HG02798 (cell line): ENCODE results near the gene NKIRAS2.
"Not testable (repeated sequence)": the region's sequence is repeated elsewhere in the genome, so short reads cannot be mapped to it uniquely, and the experiment has no call there.

Source experiments
- ATAC-seq: cut with Tn5 transposase; IDR thresholded peaks from one replicate; pipeline ENCODE4 v1.9.1; 2021; ENCODE audit warnings: mild to moderate bottlenecking; ENCODE audit not compliant: unreplicated experiment, poor library complexity

NKIRAS2 gene

DNA sequence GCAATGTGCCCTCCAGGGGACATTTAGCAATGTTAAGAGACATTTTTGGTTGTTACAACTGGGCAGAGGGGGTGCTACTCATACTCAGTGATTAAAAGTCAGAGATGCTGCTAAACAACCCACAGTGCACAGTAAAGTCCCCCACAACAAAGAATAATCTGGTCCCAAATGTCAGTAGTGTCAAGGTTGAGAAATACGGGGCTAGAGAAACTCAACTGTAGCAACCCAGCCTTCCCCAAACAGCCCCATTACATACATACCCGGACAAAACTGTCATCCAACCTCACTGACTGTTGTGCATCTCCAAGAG, 23.1 kb upstream of the NKIRAS2 start:
- ATAC-seq, result no peak

DNA sequence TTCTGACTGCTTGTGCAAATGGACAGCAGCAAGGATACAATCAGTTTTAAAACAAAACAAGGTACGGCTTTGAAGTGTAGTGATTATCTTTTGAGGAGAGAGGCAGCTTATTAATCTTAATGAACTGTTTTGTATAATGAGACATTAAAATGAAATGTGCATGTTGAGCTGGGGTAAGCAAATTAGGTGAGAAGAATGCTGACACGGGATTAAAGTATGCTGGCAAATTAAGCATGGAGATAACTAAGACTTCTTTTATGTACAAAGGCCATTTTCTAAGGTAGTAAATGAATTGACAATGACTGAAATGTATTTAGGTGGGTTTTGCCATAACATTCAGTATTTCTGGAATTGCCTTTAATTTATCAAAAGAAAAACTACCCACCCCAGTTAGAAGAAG, 21.4 kb upstream of the NKIRAS2 start:
- ATAC-seq, result no peak

DNA sequence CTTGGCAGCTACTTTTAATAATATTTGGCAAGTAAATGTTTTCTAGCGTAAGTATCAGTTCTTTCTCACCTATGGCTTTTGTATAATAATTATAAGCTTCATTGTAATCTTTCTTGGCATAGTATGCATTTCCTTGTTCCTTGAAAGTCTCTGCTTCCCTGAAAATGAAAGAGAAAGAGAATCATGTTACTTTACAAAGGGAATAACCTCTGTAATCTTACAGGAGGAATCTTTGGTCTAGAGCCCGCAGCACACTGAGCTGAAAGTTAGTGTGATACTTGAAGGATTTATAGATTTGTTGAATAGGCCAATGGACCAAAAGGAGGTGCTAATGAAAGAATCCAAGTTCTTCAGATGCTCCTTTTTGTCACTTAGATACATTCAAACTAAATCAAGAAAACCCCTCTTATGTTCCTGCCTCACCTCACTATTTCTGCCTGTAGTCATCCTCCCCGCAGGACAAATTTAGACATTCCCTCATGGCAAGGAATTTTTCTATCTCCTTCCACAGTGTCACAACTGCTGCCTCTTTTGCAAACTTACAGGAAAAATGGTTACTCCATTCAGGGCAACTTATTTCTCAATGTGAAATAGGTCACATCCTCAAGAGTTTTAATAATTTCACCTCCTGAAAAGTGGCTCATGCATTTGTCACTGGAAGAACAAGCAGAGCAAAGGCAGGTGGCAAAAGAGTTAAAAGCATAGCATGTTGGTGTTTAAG, 19.3 kb upstream of the NKIRAS2 start:
- ATAC-seq, result no peak

DNA sequence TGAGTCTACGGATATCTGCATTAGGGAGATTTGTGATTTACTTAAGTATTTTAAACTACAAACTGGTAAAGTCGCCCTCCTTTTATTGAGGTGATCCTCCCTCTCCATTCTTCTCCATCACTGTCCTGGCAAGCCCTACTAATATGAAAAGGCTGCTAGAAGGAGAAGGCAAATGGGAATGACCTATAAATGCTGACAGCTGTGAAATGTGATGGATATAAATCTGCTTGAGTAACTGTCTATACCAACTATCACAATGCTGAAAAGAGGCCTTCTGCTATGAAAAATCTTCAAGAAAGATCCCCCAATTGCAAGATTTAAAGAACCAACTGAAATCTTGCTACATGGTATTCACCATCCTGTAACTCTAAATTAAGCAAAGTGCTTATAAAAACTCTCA, 18.2 kb upstream of the NKIRAS2 start:
- ATAC-seq, result no peak

DNA sequence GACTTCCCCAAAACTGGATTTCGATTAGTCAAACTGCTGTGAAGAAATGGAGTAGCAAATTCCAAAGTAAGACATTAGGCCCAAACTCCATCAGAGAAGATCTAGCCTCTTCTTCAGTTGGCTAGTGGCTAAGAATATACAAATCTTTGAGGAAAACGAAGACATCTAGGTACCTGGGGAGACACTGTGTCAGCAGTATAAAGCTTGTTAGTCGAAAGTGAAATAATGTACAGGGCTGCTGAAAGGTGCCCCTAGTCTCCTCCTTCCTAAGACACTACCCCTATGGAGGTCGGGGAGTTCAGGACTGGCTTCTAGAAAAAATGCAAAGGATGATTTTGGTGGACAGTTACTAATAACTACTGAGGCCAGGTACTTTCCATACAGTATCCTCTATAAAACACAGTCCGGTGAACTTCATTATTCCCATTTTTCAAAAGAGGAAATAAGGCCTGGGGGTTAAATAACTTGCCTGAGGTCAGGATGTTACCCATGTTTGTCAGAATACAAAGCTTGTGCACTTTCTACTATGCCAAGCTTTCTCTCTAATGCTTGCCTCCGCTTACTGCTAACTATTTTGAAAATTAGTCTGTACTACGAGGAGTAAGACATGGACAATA, 17.6 kb upstream of the NKIRAS2 start:
- ATAC-seq, result no peak

DNA sequence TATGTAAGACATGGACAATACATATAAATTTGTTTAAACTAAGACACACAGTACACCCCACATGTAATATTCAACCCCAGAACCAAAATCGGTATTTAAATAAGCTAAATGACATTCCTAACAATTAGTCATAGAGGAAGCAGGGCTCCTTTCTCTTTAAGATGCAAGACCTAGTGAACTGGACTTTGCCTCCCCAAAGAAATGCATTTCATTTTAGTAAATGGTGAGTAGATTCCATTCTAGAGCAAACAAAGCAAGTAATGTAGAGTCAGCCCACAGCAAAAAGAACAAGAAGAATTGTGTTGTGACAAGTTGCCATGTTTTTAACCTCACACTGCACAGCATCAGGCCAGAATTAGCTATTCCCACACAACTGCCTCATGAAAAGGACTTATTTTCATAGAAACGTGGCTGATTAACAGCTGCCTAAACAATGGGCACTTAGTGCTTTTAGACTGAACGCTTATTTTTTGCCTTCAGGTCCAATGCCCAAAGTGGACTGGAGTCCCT, 17.0 kb upstream of the NKIRAS2 start:
- ATAC-seq, result no peak

DNA sequence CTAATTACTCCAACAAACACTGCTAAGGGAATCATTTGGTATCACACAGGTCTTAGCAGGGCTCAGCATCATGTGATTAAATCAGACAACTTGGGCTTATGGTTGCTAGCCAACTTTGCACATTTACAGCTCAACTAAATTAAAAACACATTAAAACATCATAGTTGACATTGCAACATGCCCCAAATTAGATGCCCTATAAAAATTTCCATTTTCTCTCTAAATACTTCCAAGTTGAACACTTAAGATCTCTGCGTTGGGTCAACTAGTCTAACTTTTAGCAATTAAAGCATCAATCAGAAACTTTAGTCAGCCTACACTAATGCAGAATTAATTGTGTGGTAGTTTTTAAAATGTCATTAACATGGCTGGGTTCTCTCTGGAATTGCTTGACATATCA, 14.7 kb upstream of the NKIRAS2 start:
- no peak for ATAC-seq

DNA sequence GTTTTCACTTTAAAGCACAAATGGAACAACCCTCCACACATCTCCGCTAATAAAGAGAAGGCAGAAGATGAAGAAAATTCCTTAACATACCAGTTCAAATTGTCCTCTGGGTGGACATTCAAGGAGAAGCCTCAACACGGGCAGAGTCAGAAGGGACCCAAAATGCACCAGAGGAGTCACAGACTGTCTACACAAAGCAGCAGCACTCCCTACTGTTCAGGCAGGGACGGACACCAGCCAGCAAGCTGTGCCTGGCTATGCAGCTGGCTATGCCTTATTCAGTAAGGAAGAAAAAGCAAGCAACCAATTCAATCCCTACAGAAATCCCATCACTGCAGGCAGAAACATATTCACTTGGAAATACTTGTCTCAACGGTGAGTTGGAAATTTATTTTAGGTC, 10.7 kb upstream of the NKIRAS2 start:
- ATAC-seq, result no peak

DNA sequence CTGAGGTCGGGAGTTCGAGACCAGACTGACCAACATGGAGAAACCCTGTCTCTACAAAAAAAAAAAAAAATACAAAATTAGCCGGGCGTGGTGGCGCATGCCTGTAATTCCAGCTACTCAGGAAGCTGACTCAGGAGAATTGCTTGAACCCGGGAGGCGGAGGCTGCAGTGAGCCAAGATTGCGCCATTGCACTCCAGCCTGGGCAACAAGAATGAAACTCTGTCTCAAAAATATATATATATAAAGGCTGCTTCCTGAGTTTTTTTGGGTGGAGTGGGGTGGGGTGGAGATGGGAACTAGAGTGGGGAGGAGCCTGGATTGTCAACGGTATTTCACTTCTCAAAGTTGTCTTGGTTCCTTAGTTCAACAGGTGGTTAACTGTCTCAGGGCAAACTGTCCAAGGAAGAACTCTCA, 9.6 kb upstream of the NKIRAS2 start:
- ATAC-seq, result not testable (repeated sequence)

DNA sequence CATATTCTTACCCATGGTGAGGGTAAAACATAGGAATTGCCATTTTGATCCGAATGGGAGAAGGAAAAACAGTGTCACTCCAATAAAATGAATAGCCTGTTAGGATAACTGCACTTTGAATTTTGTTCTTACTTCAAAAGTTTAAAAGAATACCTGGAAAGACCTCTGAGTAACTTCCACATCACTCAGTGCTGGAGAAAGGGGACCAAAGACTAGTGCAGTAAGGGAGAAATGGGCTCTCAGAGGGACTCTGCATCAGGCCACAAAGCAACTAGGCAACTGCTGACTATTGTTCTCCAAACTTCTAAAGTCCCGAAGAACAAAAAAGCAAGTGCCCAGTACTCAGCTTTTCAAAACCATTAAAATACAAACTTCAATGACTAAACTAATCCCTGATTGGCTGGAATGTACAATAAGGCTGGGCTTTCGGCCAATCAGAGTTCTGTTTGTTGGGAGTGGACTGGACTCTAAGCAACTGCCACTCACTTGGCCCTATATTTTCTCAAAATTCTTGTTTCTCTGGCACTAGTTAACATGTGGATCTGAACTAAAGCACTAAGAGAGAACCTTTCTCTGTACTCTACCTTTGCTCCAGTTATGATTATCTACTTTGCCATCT, 8.9 kb upstream of the NKIRAS2 start:
- no peak for ATAC-seq

DNA sequence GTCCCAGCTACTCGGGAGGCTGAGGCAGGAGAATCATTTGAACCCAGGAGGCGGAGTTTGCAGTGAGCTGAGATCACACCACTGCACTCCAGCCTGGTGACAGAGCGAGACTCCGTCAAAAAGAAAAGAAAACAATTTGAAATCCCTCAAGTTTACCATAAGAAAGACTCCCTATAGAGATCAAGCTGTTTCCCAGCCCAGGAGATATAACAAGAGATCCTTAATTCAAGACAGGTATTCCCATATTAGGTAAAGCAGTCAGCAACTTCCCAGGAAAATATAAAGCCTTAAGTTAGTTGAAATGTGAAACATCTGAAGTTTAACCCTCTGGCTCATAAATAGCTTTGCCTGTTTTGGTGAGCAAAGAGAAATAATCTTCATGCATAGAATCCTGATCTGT, 7.5 kb upstream of the NKIRAS2 start:
- not testable (repeated sequence) for ATAC-seq

DNA sequence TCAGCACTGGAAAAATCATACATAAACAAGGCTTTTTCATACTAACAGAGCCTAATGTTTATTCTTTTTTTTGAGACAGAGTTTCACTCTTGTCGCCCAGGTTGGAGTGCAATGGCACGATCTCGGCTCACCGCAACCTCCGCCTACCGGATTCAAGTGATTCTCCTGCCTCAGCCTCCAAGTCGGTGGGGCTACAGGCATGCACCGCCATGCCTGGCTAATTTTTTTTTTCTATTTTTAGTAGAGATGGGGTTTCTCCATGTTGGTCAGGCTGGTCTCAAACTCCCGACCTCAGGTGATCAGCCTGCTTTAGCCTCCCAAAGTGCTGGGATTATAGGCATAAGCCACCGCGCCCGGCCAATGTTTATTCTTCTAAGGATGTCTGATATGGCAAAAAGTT, 6.2 kb upstream of the NKIRAS2 start:
- ATAC-seq, result not testable (repeated sequence)

DNA sequence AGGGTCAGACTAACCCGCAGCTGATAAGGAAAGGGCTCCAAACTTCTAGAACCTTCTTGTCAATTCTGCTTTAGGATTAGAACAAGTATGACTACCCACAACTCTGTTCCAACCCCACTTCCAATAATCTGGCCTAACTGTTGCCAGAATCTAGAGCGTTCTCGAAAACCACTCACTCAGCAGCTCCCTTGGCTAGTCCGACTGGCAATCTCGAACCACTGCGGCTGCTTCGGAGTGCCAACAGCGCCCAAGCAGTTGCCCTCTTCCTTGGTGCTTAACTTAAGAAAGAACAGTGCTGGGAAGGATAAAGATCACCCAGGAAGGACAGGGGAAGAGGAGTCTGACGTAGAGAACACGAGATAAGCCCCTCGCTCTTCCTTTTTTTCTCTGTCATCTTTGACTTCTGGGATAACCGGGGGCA, 3.5 kb upstream of the NKIRAS2 start:
- ATAC-seq, result no peak

DNA sequence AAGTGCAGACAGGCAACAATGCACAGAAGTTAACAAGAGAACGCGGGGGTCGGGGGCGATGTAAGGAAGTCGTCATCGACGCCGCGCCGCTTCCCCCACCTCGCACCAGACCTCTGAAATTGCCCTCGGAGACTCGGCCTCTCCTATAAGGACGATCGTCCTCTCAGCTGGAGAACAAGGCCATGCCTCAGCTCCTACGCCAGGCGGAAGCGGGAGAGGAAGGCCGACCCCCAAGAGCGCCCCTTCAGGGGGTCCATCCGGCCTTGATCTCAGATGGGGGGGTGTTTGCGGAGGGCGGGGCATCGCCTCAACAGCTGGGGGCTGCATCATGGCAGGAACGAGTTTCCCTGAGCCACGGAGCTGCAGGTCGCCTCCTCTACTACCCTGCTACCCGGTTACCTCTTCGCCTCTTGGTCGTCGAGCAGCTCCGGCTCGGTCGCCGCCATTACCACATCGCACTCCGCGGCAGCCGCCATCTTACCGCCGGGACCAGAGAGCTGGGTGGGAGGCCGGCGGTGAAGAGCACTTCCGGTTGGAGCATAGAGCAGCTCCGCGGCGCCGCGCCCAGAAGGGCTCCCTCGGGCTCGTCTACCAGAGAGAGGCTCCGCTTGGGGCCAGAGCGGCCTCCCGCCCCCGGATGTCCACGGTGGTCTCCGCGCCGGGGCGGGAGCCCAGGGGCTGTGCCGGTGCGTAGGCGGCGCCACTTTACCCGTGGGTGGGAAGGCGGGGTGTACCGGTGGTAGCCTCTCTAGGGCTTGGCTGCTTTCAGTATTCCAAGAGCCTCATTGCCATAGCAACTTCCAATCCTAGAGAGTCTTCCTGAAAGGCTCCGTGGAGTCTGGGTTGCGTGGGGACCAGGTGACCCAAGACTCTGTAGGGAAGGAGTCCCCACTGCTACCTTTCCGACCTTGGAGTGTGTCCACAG, 2.7 kb upstream of the NKIRAS2 start, which contains the start of gene DNAJC7:
Gene DNAJC7 (minus strand): TSS at position 499 of the 925 bp plus-strand sequence. CDS start 23 bp downstream, at position 476.
- peak; percentile 85 for ATAC-seq

DNA sequence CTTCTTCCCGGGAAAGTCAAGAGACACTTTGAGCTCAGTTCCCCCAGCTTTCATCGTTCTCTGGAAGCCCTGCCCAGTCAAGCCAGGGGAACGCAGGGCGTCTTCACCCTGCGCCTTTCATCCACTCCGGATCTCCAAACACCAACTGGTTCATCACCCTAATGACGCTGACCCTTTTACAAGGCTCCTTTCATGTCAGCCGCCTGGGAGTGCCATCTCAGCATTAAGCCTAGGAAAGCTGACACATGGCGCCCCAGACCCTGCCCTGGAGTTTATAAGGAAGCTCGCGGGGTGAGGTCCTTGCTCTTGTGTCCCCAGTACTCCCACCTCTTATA, 2.1 kb upstream of the NKIRAS2 start:
- ATAC-seq, result no peak

DNA sequence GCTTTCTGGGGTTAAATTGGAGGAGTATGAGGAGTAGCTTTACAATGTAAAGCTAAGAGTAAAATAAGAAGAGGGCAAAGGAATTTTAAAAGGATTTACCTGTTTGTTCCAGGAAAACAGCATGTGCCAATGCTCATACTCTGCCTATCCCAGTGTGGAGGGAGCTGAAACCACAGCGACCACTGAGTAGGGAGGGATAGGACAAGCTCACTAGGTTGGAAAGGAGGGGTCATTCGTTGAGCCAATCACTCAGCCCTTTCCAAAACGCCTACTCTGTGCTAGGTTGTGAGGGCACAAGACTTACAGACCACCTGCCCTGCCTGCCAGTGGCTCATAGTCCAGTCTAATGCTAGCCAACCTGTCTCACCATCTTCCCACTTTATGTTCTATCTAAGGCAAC, 1.6 kb upstream of the NKIRAS2 start:
- no peak for ATAC-seq

DNA sequence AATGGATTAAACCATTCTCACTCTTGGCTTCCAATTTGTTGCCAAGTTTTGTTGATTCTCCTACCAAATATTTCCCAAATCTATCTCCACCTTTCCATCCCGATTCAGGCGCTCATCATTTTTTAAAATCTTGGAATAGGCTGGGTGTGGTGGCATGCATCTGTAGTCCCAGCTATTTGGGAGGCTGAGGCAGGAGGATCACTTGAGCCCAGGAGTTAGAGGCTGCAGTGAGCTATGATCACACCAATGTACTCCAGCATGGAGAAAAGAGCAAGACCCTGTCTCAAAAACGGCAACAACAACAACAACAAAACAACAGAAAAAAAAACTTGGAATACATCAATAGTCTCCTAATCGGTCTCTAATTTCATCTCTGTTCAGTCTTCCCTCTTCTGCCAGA, 902 bp upstream of the NKIRAS2 start:
- no peak for ATAC-seq

DNA sequence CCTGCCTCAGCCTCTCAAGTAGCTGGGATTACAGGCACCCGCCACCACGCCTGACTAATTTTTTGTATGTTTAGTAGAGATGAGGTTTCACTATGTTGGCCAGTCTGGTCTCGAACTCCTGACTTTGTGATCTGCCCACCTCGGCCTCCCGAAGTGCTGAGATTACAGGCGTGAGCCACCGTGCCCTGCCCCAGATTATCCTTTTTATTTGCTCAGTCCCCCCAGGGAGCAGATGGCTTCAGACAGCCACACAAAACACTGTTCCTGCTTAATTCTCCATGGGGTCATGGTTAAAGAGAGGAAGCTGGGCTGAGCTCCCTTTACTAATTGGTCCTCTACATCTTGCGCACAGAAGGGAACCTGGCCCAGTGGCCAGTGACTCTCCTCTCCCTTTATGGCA, 955 bp downstream of the NKIRAS2 start:
- ATAC-seq, result not testable (repeated sequence)

DNA sequence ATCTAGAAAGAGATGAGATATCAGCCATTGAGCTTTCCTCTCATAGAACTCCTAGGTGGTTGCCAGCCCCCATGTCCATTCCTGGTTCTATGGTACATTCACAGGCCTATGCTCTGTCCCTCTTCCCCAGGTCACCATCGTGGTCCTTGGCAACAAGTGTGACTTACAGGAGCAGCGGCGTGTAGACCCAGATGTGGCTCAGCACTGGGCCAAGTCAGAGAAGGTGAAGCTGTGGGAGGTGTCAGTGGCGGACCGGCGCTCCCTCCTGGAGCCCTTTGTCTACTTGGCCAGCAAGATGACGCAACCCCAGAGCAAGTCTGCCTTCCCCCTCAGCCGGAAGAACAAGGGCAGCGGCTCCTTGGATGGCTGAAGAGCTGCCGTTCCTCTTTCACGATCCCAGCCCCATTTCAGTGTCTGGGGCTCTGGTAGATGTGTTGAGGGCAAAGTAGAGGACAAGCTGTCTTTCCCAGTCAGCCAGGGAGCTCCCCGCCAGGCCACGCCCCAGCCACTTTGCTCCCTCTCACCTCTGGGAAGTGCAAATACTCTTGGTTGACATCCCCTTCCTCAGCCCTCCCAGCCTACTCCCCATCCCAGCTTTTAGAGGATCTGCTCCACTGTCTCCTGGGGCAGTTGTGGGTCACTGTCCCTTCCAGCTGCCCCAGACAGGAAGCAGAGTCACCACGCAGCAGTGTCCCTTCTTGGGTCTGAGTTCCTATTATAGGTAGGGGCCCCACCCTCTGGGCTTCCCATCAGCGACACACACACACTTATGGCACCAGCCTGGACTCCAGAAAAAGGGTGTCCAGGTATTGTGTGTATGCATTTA, 3.8 kb downstream of the NKIRAS2 start:
- ATAC-seq, result no peak

DNA sequence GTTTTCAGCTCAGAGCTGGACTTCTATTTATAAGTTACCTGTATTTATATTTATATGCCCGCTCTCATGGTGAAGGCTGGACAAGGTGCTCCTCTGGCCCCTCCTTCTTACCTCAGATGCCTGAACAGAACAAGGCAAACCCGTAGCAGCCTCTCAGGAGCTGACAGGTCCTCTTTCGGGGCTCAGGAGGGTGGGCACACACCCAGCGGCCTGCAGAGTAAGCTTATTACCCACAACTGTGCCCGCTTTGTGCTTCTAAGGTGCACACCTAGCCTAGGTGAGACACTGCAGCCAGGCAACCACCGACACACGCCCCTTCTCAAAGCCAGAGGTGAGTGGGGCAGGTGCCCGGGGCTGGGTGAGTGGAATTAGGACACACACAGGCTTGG, 5.3 kb downstream of the NKIRAS2 start:
- ATAC-seq, result no peak
